Measurements from ENCODE around the gene AJAP1.

AJAP1 gene

DNA sequence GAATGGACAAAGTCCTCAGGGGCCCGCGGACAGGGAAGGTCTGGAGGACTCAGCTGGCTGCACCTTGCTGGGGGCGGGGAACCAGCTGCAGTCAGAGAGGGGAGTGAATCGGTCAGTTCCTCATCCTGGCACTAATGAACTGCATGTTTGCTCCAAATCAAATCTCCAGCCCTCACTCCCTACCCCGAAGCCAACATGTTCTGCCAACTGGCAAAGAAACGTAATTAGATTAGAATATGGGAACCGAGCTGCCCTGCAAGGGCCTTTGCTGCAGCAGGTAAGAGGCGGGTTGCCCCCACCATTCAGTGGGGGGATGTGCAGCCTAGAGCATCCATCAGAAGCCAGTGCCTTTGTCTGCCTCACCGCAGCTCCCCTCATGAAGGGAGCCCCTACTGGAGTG, 121.1 kb downstream of the AJAP1 start:
- DNase-seq (ENCODE audit: low spot score): no peak
- TF ChIP-seq, protein P1, sequence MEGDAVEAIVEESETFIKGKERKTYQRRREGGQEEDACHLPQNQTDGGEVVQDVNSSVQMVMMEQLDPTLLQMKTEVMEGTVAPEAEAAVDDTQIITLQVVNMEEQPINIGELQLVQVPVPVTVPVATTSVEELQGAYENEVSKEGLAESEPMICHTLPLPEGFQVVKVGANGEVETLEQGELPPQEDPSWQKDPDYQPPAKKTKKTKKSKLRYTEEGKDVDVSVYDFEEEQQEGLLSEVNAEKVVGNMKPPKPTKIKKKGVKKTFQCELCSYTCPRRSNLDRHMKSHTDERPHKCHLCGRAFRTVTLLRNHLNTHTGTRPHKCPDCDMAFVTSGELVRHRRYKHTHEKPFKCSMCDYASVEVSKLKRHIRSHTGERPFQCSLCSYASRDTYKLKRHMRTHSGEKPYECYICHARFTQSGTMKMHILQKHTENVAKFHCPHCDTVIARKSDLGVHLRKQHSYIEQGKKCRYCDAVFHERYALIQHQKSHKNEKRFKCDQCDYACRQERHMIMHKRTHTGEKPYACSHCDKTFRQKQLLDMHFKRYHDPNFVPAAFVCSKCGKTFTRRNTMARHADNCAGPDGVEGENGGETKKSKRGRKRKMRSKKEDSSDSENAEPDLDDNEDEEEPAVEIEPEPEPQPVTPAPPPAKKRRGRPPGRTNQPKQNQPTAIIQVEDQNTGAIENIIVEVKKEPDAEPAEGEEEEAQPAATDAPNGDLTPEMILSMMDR (IDR thresholded peaks at IDR 0.05; ENCODE audit: extremely low read depth, missing control alignments): no peak

DNA sequence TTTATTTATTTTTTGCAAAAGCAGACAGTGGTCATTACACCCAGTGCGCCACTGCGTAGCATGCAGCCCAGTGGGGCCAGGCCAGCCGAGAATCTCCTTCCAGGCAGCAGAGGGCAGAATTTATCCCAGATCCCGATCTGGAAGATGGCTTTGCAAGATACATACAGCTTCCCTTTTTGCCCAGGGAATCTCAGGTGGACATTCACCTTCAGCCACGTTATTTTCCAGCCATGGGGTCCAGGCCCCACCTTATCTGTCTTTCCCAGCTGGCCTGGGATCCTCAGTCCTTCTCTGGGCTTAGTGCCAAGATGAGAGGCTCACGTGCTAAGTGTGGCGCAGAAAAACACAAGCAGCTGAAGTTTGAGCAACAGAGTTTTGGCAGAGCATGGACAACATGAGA, 123.6 kb downstream of the AJAP1 start:
- TF ChIP-seq, protein P1 (IDR thresholded peaks at IDR 0.05; ENCODE audit: extremely low read depth, missing control alignments): no peak
- no peak for DNase-seq (ENCODE audit: low spot score)

DNA sequence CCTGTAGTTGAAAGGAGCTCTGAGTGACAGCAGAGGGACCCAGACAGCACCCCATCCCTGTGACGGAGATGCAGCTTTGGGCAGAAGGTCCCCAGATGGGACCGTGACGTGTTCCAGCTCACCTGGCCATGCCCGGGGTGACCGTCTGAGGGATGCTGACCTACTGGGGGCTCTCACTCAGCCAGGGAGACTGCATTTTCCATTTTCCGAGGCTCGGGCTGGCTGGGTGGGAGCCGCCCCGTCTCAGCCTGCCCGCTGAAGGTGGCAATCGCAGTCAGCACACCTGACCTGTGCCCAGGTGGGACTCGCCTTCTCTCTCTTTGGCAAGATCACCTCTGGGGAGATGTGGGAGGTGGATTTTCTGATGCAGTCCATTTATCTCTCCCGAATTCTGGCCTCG, 127.2 kb downstream of the AJAP1 start:
- no peak for DNase-seq (ENCODE audit: low spot score)
- TF ChIP-seq, protein P1 (IDR thresholded peaks at IDR 0.05; ENCODE audit: extremely low read depth, missing control alignments): no peak

DNA sequence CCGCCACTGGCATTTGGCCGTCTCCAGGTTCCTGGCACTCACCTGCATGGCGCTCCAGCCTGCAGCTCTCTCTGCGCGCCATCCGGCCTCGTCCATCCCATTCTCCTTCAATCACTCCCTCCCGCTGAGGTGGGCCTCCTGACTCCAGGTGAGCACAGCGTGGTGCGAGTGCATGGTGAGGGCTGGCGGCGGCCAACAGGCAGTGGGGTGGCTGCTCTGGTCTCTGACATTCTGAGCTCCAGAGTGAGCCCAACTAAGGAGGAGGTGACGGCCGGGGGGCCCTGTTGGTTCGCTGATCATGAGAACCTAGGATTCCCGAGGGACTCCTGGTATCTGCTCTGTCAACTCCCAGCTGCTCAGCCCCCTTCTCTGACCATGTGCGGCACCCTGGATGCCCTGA, 130.4 kb downstream of the AJAP1 start:
- no peak for DNase-seq (ENCODE audit: low spot score)
- TF ChIP-seq, protein P1 (IDR thresholded peaks at IDR 0.05; ENCODE audit: extremely low read depth, missing control alignments): no peak

DNA sequence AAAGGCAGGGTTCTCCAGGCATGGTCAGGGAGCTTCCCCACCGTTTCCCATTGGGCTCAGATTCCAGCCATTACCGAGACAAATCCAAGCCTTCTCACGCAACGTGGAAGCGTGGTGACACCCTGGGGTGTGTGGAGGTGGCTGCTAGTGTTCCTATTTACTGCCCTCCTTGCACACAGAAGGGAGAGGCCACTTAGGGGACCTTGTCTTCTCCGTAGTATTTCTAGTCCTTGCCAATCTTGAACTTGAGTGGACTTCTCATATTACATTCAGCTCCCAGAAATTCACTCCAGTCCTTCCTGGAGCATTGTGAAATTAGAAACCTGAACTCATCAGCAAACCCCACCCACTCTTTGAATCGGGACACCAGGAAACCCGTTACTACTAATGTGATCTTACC, 131.6 kb downstream of the AJAP1 start:
- no peak for DNase-seq (ENCODE audit: low spot score)
- TF ChIP-seq, protein P1 (IDR thresholded peaks at IDR 0.05; ENCODE audit: extremely low read depth, missing control alignments): no peak

DNA sequence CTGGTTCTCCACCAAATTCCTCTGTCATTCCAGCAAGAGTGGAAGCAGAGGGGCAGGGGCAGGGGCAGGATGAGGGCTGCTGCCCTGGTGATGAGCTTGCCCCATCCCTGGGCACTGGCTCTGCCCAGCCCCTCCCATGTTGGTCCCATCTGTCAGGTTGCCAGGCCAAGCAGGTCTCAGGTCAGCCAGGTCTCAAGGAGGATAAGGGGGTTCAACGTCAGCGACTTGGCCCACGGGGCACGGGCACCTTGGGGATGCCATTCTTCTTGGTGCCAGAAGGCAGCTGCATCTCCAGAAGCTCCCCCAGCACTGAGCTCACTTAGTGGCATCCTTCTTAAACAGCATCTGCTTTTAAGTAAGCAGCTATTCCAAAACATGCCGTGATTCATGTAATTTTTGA, 133.1 kb downstream of the AJAP1 start:
- DNase-seq (ENCODE audit: low spot score): no peak
- TF ChIP-seq, protein P1 (IDR thresholded peaks at IDR 0.05; ENCODE audit: extremely low read depth, missing control alignments): no peak

DNA sequence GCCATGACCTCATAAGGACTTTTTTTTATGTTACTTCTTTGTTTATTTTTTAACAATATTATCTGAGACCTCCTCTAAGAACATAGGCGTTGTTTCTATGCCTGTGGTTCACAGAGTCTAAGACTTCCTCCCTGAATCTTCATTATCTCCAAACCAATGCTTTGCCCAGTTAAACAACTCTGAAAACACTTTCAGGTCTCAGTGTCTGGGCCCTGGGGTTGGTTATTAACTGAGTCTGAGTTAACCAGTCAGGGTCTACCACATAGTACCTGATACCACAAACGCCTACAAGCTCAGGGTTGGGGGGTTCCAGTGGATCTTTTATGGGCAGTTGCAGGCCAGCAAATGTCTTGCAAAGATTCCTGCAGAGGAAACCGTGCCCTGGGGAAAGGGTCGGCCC, 138.2 kb downstream of the AJAP1 start:
- TF ChIP-seq, protein P1 (IDR thresholded peaks at IDR 0.05; ENCODE audit: extremely low read depth, missing control alignments): no peak
- no peak for DNase-seq (ENCODE audit: low spot score)

All from GM20000 (cell line).